ENCODE measurements around the gene RASSF5. TPM values are rescaled to one million over a fixed set of nuclear protein-coding genes. Genes with fewer than 3 reads are reported as not detected.

Gene RASSF5
- polyA plus RNA-seq, 2 of the 4 experiments (the other 2 are of a cell fraction) = 2.0 to 2.2 TPM

DNA sequence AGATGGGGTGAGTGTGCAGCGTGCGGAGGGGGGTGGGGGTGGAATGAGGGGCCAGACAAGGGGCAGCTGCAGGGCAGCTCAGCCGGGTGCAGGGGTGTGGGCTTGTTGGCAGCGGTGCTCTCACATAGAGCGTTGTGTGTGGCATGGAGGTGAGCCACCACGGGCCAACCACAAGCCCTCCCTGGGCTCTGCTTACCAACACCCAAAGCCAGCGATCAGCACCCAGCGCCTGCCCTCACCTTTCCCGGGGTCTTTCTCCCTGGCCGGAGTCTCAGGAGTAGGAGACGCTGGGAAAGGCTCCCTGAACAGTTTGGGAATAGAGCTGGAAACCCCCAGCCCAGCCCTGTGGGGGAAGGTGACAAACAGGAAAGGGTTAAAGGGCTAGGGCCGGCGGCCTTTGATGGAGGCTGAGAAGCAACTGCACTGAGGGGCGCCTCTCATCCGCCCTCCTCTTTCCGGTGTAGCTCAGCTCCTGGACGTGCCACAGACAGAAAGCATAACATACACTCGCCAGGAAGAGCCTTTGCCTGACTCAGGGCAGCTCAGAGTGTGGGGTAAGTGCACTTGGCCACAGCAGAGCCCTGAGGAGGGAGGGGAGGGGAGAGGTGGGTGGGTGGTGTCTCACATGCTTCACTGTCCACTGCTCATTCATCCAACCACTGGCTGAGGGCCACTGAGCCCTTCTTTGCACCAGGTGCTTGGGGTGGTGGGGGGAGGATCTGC is 36.5 kb upstream of the RASSF5 start:
- ChIA-PET CTCF (interaction anchor here (0.9 to 5.8 kb wide), 10 partner anchors 10 to 511 kb away, joined by 3 to 73 read pairs (median 8); no protein-coding TSS in a partner anchor), POLR2A (interaction anchor here (0.8 to 1.2 kb wide), 3 partner anchors 9 to 10 kb away, joined by 3 to 5 read pairs (median 3); no protein-coding TSS in a partner anchor)
- ATAC-seq (peak; percentile 56 to 70), DNase-seq (ENCODE audit: low read depth in 1 of 2, low spot score in 1 of 2) (peak in 1 of 2 experiments; percentile 58), FAIRE-seq (no peak)
- Histone ChIP-seq H3K4me2 (peak overlapping the region; percentile 87), H3K9me3 (no peaks in the 10 kb centered on the region), H3K4me1 (peaks cover 20% of the 10 kb centered on the region), H3K4me3 (peak overlapping the region; percentile 63), H3K27ac (peak overlapping the region; percentile 76 to 93)
- WGBS (ENCODE audit: missing lambda C conversion rate) = 3% methylated on average over 13 of the region's 18 CpGs
- TF ChIP-seq ZSCAN20 (CRISPR knock-in tag; IDR thresholded peaks at IDR 0.05) (no peak), NR3C1 (IDR thresholded peaks at IDR 0.05) (no peak), HOXB5 (CRISPR knock-in tag; IDR thresholded peaks at IDR 0.05) (no peak), EP300 (IDR thresholded peaks at IDR 0.05) (no peak)
- TF ChIP-seq, protein P1, sequence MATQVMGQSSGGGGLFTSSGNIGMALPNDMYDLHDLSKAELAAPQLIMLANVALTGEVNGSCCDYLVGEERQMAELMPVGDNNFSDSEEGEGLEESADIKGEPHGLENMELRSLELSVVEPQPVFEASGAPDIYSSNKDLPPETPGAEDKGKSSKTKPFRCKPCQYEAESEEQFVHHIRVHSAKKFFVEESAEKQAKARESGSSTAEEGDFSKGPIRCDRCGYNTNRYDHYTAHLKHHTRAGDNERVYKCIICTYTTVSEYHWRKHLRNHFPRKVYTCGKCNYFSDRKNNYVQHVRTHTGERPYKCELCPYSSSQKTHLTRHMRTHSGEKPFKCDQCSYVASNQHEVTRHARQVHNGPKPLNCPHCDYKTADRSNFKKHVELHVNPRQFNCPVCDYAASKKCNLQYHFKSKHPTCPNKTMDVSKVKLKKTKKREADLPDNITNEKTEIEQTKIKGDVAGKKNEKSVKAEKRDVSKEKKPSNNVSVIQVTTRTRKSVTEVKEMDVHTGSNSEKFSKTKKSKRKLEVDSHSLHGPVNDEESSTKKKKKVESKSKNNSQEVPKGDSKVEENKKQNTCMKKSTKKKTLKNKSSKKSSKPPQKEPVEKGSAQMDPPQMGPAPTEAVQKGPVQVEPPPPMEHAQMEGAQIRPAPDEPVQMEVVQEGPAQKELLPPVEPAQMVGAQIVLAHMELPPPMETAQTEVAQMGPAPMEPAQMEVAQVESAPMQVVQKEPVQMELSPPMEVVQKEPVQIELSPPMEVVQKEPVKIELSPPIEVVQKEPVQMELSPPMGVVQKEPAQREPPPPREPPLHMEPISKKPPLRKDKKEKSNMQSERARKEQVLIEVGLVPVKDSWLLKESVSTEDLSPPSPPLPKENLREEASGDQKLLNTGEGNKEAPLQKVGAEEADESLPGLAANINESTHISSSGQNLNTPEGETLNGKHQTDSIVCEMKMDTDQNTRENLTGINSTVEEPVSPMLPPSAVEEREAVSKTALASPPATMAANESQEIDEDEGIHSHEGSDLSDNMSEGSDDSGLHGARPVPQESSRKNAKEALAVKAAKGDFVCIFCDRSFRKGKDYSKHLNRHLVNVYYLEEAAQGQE (IDR thresholded peaks at IDR 0.05) = no peak
- TF ChIP-seq, protein P2, sequence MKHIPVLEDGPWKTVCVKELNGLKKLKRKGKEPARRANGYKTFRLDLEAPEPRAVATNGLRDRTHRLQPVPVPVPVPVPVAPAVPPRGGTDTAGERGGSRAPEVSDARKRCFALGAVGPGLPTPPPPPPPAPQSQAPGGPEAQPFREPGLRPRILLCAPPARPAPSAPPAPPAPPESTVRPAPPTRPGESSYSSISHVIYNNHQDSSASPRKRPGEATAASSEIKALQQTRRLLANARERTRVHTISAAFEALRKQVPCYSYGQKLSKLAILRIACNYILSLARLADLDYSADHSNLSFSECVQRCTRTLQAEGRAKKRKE (CRISPR knock-in tag; IDR thresholded peaks at IDR 0.05; ENCODE audit: low read depth) = no peak
- TF ChIP-seq, protein P3, sequence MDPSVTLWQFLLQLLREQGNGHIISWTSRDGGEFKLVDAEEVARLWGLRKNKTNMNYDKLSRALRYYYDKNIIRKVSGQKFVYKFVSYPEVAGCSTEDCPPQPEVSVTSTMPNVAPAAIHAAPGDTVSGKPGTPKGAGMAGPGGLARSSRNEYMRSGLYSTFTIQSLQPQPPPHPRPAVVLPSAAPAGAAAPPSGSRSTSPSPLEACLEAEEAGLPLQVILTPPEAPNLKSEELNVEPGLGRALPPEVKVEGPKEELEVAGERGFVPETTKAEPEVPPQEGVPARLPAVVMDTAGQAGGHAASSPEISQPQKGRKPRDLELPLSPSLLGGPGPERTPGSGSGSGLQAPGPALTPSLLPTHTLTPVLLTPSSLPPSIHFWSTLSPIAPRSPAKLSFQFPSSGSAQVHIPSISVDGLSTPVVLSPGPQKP (IDR thresholded peaks at IDR 0.05; ENCODE audit: low read depth, low read length) = no peak
- TF ChIP-seq, protein P4, sequence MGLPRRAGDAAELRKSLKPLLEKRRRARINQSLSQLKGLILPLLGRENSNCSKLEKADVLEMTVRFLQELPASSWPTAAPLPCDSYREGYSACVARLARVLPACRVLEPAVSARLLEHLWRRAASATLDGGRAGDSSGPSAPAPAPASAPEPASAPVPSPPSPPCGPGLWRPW (IDR thresholded peaks at IDR 0.05) = no peak

DNA sequence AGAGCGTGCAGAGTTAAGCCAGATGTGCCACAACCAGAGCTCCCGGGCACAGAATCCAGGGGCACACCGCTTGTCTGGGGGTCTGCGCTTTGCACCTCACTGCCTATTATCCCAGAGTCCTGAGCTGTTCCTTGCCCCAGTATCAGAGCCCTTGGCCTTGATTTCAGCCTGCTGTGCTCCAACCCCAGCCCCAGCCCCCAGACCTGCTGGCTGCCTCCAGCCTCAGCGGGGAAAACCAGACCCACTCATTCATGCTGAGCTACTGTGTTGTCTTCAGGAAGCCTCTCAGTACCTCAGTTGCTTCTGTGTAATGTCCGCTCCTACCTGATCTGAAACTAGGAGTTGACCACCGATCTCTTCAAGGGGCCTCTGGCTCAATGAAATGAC is 35.9 kb upstream of the RASSF5 start:
- no peak for DNase-seq (ENCODE audit: low read depth in 1 of 2, low spot score in 1 of 2)
- no peak for TF ChIP-seq CHD4 (IDR thresholded peaks at IDR 0.05; ENCODE audit: borderline replicate concordance)
- TF ChIP-seq, protein P5, sequence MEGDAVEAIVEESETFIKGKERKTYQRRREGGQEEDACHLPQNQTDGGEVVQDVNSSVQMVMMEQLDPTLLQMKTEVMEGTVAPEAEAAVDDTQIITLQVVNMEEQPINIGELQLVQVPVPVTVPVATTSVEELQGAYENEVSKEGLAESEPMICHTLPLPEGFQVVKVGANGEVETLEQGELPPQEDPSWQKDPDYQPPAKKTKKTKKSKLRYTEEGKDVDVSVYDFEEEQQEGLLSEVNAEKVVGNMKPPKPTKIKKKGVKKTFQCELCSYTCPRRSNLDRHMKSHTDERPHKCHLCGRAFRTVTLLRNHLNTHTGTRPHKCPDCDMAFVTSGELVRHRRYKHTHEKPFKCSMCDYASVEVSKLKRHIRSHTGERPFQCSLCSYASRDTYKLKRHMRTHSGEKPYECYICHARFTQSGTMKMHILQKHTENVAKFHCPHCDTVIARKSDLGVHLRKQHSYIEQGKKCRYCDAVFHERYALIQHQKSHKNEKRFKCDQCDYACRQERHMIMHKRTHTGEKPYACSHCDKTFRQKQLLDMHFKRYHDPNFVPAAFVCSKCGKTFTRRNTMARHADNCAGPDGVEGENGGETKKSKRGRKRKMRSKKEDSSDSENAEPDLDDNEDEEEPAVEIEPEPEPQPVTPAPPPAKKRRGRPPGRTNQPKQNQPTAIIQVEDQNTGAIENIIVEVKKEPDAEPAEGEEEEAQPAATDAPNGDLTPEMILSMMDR (IDR thresholded peaks at IDR 0.05) = no peak
- TF ChIP-seq, protein P6, sequence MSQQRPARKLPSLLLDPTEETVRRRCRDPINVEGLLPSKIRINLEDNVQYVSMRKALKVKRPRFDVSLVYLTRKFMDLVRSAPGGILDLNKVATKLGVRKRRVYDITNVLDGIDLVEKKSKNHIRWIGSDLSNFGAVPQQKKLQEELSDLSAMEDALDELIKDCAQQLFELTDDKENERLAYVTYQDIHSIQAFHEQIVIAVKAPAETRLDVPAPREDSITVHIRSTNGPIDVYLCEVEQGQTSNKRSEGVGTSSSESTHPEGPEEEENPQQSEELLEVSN (IDR thresholded peaks at IDR 0.05; ENCODE audit: borderline replicate concordance, low read depth) = no peak
- TF ChIP-seq, protein P7, sequence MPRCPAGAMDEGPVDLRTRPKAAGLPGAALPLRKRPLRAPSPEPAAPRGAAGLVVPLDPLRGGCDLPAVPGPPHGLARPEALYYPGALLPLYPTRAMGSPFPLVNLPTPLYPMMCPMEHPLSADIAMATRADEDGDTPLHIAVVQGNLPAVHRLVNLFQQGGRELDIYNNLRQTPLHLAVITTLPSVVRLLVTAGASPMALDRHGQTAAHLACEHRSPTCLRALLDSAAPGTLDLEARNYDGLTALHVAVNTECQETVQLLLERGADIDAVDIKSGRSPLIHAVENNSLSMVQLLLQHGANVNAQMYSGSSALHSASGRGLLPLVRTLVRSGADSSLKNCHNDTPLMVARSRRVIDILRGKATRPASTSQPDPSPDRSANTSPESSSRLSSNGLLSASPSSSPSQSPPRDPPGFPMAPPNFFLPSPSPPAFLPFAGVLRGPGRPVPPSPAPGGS (IDR thresholded peaks at IDR 0.05) = no peak
- no peak for TF ChIP-seq RARB (CRISPR knock-in tag; IDR thresholded peaks at IDR 0.05)
- CTCF ChIA-PET = interaction anchor here (1.2 to 5.8 kb wide), 7 partner anchors 9 to 511 kb away, joined by 5 to 73 read pairs (median 11); no protein-coding TSS in a partner anchor
- H3K4me1 ChIP-seq = peaks cover 20% of the 10 kb centered on the region
- peak overlapping the region; percentile 87 for H3K4me2 ChIP-seq
- H3K4me3 ChIP-seq = peak overlapping the region; percentile 63
- FAIRE-seq = no peak
- H3K27ac ChIP-seq = peak overlapping the region in 1 of 2 experiments; percentile 93; a peak in 3 of 6 replicates
- POLR2A ChIA-PET = interaction anchor here (0.8 kb wide), 1 partner anchor 8 kb away, joined by 3 read pairs; no protein-coding TSS in a partner anchor
- ATAC-seq = no peak
- WGBS (ENCODE audit: missing lambda C conversion rate) = 88% methylated on average over 7 of the region's 7 CpGs
- H3K9me3 ChIP-seq = no peaks in the 10 kb centered on the region
